GM10847 (cell line): ENCODE results near the gene TSC22D1.

Source experiments
- POLR2A ChIP-seq: IDR thresholded peaks from 2 replicates; pipeline ENCODE4 v1.6.1; 2011; ENCODE audit not compliant: insufficient read length; ENCODE audit errors: extremely low read depth

TSC22D1 gene

DNA sequence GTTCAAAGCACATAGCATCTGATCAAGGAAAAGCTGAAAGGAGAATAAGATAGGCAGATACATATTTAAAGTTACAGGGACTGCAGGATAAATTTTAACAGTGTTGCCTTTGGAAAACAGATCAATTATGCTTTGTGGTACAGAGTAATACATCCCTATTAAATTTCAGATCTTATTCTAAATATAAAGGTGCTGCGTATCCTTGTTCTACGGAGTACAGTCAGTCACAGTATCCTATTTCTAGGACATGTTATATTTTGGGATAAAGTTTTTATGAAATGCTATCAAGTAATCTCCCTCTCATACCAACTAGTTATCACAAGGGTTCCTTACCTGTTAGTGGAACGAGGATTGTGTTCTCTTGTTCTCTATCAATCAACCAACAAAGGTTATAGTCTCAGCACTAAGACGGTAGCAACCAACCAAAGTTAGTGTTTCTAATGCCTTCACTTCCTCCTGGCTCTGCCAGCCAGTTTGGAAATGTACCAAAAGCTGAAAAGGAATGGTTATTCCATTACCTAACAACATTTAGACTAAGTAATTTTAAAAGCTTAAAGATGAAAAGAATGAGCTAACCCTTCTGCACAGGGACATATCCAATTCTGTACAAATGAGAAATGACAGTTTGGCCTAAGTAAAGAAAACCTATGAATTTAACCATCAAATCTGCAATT lies 35.2 kb downstream of the TSC22D1 start:
- TF ChIP-seq POLR2A = no peak

DNA sequence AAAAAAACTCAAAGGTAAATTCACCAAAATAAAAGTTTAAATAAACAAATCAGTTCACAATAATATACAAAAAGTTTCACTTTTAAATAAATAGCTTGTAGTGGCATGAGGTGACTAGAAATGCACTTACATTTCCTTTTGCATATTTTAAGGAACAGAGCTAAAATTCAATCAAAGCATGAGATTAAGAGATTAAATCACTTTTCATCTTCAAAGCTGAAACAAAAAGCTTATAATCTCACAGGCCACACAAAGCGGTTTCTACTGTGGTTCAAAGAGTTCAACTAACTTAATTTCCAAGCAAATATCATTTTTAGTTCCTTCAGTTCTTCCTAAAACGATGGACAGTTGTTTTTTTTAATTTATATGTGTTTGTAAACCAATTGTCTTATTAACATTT lies 38.9 kb downstream of the TSC22D1 start:
- no peak for TF ChIP-seq POLR2A

DNA sequence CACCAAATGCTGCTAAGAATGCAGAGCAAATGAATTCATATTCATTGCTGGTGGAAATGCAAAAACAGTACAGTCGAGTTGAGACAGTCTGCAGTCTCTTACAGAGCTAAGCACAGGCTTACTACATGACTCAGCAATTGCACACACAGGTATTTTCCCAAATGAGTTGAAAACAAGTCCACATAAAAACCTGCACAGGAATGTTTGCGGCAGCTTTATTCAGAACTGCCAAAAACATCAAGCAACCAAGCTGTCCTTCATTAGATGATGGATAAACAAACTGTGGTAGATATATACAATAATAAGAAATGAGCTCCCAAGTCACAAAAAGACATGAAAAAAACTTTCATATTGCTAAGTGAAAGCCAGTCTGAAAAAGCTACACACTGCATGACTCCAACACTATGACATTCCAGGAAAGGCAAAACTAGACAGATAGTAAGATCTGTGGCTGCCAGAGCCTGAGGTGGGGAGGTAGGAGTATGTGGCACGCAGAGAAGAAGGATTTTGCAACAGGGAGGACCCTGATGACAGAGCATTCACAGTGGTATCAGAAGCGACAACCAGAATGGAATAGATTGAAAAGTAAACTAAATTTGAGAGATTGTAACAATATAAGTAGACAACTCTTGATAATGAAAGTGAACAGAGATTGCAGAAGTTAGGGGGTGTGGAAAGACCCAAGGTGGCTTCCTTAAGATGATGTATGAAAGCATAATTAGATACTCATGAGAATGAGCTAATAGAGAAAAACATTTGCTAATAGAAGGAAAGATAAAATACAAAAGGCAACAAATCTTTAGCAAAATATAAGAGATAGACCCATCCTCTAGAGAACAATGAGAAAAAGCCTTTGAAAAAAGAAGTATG lies 52.7 kb downstream of the TSC22D1 start:
- no peak for TF ChIP-seq POLR2A

DNA sequence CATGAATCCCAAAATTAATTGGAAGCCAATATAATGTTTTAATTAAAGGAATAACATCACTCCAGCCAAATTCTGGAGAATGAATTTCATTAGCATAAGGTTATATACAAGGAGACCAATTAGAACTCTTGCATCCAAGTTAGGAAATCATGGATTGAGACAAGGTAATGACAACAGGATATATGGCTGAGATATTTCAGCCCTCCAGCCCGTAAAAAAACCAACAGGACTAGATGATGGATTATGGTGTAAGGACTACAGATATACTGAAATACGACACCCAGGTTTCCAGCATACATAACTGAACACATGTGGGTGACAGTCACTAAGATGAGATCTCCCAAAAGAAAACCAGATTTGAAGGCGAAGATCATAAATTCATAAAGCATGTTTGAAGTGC lies 56.5 kb downstream of the TSC22D1 start:
- no peak for TF ChIP-seq POLR2A

DNA sequence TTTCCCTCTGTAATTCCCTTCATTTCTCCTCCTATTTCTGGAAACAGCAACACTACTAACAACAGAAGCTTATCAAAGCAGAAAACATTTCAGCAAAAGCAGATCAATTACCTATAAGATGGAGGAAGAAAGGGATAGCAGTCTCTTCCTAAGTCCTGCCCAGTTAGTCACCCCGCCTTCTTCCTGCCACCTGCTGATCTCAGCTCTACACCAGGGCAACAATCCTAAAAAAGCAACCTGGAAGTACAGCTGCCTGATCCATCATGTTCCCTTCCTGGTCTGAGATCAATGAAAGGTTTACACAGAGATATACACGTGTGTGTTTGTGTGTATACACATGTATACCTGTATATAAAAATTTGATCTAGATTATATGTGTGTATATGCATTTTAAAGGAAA lies 59.4 kb downstream of the TSC22D1 start:
- TF ChIP-seq POLR2A = no peak

DNA sequence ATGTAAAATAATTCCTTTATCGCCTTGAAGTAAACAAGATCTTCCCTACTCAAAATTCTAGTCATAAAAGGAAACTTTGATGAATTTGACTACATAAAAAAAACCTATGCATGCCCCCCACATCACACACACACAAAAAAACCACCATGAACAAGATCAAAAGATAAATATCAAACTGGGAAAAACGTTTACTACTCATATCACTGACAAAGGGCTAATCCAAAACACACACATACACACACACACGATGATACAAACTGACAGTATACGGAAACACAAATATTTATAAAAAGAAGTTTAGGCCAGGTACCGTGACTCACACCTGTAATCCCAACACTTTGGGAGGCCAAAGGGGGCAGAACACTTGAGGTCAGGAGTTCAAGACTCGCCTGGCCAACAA lies 61.9 kb downstream of the TSC22D1 start:
- no peak for TF ChIP-seq POLR2A

DNA sequence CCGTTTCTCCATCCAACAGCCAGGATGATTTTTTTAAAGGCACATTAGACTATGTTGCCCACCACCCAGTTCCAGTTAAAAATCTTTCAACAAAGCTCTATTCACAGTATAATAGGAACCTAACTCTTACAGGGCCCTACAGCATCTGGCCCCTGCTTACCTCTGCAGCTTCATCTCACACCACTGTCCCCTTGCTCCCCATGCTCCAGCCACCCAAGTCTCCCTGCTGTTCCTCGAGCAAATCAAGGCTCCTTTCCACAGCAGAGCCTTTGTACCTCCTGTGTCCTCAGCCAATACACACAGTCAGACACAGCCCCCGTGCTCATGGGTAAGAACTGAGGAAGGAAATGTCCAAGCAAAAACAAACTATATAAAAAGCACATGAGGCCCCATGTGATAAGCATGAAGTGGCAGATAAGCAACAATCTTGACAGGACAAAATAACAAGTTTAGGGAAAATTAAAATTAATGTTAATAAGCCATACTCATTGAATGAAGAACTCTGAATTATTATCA lies 67.5 kb downstream of the TSC22D1 start:
- TF ChIP-seq POLR2A = no peak

DNA sequence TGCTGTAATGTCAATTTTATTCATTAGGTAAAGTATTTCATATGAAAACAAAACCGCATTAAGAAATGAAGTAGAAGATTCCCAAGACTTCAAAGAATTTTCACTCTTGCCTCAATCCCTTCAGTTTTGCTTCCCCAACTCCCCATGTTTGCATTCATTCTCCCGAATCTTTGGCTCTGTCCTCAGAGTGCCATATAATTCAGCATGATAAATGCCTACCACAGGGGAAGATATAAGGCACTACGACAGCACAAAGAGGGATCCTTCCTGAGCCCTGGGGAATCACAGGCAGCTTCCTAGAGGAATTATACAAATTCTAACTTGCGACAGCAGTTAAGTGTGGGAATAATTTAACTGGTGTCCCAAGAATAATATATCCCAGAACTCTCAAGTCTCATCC lies 68.5 kb downstream of the TSC22D1 start:
- TF ChIP-seq POLR2A = no peak

DNA sequence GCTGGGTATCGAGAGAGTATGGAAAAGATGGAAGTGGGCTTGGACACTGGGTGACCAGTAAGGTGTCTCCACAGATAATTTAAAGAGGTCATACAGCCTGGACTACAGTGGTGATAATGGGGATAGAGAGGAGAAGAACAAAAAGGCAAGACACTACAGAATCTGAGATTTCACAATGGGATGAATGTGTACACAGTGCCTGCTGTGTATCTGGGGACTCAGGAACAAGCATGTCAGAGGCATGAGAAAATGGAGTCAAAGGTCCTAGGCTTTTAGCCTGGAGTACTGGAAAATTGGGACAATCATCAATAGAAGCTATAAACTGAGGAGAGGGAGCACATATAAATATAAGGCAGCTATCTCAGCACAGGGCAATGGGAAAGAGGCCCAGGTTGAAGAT lies 69.4 kb downstream of the TSC22D1 start:
- no peak for TF ChIP-seq POLR2A

DNA sequence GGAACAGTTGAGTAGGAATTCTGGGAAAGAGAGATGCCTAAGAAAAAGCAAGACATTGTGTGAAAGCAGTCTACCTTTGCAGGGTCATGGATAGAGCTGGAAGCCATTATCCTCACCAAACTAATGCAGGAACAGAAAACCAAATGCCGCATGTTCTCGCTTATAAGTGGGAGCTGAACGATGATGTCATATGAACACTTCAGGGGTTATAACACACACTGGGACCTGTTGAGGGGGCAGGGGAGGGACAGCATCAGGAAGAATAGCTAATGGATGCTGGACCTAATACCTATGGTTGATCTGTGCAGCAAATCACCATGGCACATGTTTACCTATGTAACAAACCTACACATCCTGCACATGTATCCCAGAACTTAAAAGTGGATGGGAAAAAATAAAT lies 69.9 kb downstream of the TSC22D1 start:
- TF ChIP-seq POLR2A = no peak

DNA sequence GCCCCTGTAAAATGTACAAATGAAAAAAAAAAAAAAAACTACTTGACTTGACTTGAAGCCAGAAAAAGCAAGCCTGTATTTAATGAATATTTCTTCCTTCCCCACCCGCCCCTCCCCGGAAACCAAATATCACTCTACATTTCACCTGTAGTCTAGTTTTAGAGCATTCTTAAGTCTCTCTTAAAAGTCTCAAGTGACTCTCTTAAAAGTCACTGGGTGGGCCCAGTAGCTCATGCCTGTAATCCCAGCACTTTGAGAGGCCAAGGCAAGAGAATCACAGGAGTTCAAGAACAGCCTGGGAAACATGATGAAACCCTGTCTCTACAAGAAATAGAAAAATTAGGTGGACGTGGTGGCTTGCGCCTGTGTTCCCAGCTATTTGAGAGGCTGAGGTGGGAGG lies 72.0 kb downstream of the TSC22D1 start:
- TF ChIP-seq POLR2A = no peak

DNA sequence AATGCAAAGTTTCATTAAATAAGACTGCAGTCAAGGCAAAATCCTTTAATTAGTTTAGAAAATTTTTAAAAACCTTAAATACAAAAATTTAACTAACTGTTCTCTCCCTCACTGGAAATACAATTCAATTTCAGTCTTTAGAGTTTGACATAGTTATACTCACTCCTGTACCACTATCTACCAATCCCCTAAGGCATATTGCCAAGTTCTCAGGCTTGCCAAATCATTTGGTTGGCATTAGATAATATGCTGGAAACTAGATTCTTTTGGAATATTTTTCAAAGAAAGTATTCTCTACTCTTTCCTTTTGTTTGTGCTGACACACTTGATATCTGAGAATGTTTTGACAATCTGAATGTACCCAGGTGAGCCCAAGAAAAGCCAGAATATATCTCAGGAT lies 77.2 kb downstream of the TSC22D1 start:
- no peak for TF ChIP-seq POLR2A

DNA sequence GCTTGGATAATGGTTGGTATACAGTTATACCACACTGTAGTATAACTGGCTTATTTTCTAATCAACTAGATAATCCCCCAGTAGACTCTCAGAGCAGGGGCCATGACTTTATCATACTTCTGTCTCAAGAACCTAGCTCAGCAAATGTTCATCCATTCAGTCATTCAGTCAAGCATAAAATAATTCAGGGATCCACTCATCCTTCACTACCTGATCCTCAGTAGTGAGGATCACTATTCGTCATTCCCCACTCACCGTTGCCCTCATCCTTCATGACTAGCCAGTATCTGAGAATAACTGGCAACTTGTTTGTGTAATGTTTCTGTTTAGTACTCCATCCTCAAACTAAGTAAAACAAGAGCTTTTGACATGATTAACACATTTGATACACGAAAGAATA lies 77.6 kb downstream of the TSC22D1 start:
- TF ChIP-seq POLR2A = no peak

DNA sequence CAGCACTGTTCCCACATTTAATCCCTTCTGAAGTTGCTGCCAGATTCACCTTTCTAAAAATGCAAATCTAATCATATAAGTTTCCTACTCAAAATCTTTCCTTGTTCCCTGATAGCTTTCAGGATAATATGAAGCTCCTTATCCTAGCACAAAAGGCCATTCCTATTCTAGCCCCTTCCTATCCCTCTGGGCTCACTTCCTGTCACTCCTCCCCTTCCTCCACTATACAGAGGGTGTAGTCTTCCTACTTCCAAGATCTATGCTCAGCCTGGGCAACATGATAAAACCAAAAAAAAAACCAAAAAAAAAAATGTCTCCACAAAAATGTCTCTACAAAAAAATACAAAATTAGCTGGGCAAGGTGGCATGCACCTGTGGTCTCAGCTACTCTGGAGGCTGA lies 78.3 kb downstream of the TSC22D1 start:
- TF ChIP-seq POLR2A = no peak

DNA sequence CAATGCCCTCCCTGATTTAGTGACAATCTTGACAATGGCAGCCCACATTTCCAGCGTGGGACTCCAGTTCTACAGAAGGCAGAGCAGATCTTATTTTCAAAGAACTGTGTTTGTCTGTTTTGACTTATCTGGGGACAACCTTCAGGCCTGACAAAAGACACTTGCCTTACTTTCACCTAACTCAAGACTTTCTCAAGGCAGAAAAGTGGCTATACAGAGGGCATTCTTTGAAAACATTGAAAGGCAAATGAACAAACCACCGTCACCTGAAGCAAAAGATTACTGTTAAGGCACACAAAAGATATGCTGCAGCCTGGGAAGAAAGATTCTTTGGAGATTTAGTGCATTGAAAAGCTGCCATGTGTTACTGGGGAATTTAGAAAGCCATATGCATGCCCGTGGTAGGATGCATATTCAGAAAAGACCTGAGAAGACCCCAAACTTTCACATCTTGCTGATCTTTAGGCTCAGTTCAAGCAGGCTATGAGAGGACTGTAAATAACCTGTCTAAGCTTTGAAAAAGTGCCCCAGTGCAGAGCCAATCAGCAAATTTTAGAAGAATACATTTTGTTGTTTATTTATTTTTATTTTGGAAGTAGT lies 82.8 kb downstream of the TSC22D1 start:
- no peak for TF ChIP-seq POLR2A

DNA sequence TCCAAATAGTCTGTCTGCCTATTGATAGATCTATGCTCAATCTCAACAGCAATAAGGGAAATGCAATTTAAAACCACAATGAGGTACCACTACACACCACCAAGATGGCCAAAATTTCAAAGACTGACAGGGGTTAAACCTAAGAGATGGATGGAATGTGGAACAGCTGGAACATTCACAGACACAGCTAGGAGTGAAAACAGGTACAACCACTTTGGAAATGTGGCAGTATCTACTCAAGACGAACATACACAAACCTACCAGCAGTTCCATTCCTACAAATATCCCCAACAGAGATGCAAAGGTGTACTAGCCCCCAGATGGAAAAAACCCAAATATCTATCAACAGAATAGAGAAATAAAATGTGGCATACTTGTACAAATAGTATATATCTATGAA lies 86.4 kb downstream of the TSC22D1 start:
- no peak for TF ChIP-seq POLR2A
